Amniotic stem cell (primary cell): ENCODE results near the gene EME2.

Experiments used
- DNase-seq: peaks from one replicate; lab custom pipeline; 2025; lab: John Stamatoyannopoulos, UW

Gene EME2

GRCh38 chr16:1745181-1745899, 27.3 kb upstream of the EME2 start:
- peak; percentile 75 for DNase-seq

- peak; percentile 72 for DNase-seq
Measured at GRCh38 chr16:1745900-1746692, 26.5 kb upstream of the EME2 start.

- no peak for DNase-seq
Measured at GRCh38 chr16:1746693-1747195, 25.9 kb upstream of the EME2 start.

- DNase-seq: no peak
Measured at GRCh38 chr16:1747934-1748333, 24.7 kb upstream of the EME2 start.

GRCh38 chr16:1749152-1750117, 23.2 kb upstream of the EME2 start:
- no peak for DNase-seq

- DNase-seq: no peak
Measured at GRCh38 chr16:1751946-1752345, 20.7 kb upstream of the EME2 start.

- no peak for DNase-seq
Measured at GRCh38 chr16:1752853-1753252, 19.8 kb upstream of the EME2 start.

GRCh38 chr16:1754204-1754603, 18.4 kb upstream of the EME2 start:
- no peak for DNase-seq

- no peak for DNase-seq
Measured at GRCh38 chr16:1757714-1758461, 14.7 kb upstream of the EME2 start.

- no peak for DNase-seq
Measured at GRCh38 chr16:1758923-1759322, 13.7 kb upstream of the EME2 start.

- no peak for DNase-seq
Measured at GRCh38 chr16:1759511-1759910, 13.1 kb upstream of the EME2 start.

GRCh38 chr16:1760911-1761310, 11.7 kb upstream of the EME2 start:
- DNase-seq: no peak

- no peak for DNase-seq
Measured at GRCh38 chr16:1761751-1762150, 10.9 kb upstream of the EME2 start.

- no peak for DNase-seq
Measured at GRCh38 chr16:1762196-1762878, 10.3 kb upstream of the EME2 start.

GRCh38 chr16:1762879-1763520, 9.6 kb upstream of the EME2 start:
- no peak for DNase-seq

- DNase-seq: no peak
Measured at GRCh38 chr16:1763521-1764511, 8.8 kb upstream of the EME2 start.

GRCh38 chr16:1764971-1765370, 7.6 kb upstream of the EME2 start:
- no peak for DNase-seq

GRCh38 chr16:1765826-1766225, 6.8 kb upstream of the EME2 start:
- no peak for DNase-seq

- DNase-seq: no peak
Measured at GRCh38 chr16:1766231-1766630, 6.4 kb upstream of the EME2 start.
